Ishikawa (cell line): ENCODE measurements around the gene DOK1.

ENCODE experiments used
- CEBPB ChIP-seq: IDR thresholded peaks from 2 replicates; pipeline ENCODE4 v1.6.1; 2012
- CREB1 ChIP-seq: IDR thresholded peaks from 2 replicates; pipeline ENCODE4 v1.6.1; 2012; ENCODE audit warnings: low read depth
- EGR1 ChIP-seq: IDR thresholded peaks from 2 replicates; pipeline ENCODE4 v1.6.1; 2012
- EP300 ChIP-seq: IDR thresholded peaks from 2 replicates; pipeline ENCODE4 v1.6.1; 2012; ENCODE audit warnings: borderline replicate concordance
- FOXM1 ChIP-seq: IDR thresholded peaks from 2 replicates; pipeline ENCODE4 v1.6.1; 2012; ENCODE audit warnings: low read depth, borderline replicate concordance
- MAX ChIP-seq: IDR thresholded peaks from 2 replicates; pipeline ENCODE4 v1.6.1; 2012
- NFIC ChIP-seq: IDR thresholded peaks from 2 replicates; pipeline ENCODE4 v1.6.1; 2012
- RAD21 ChIP-seq: IDR thresholded peaks from 2 replicates; pipeline ENCODE4 v1.6.1; 2012; ENCODE audit warnings: low read depth
- REST ChIP-seq: IDR thresholded peaks from 2 replicates; pipeline ENCODE4 v1.6.1; 2012; ENCODE audit warnings: low read depth, mild to moderate bottlenecking
- TAF1 ChIP-seq: IDR thresholded peaks from 2 replicates; pipeline ENCODE4 v1.6.1; 2012; ENCODE audit warnings: low read depth, mild to moderate bottlenecking
- TCF12 ChIP-seq: IDR thresholded peaks from 2 replicates; pipeline ENCODE4 v1.6.1; 2012; ENCODE audit warnings: low read depth
- TEAD4 ChIP-seq: IDR thresholded peaks from 2 replicates; pipeline ENCODE4 v1.6.1; 2012
- USF1 ChIP-seq: IDR thresholded peaks from 2 replicates; pipeline ENCODE4 v1.6.1; 2012
- YY1 ChIP-seq: IDR thresholded peaks from 2 replicates; pipeline ENCODE4 v1.6.1; 2012; ENCODE audit warnings: low read depth
- ZBTB7A ChIP-seq: IDR thresholded peaks from 2 replicates; pipeline ENCODE4 v1.6.1; 2012; ENCODE audit warnings: low read depth

DOK1 gene

GRCh38 chr2:74558284-74559230, 4.0 kb downstream of the DOK1 start:
- no peak for TF ChIP-seq CREB1
- TF ChIP-seq REST, result no peak
- TF ChIP-seq YY1, result no peak
- TF ChIP-seq ZBTB7A, result no peak
- TF ChIP-seq NFIC, result no peak
- TF ChIP-seq MAX, result no peak
- no peak for TF ChIP-seq EP300
- no peak for TF ChIP-seq CEBPB
- no peak for TF ChIP-seq EGR1
- TF ChIP-seq TCF12, result no peak
- TF ChIP-seq USF1, result no peak
- no peak for TF ChIP-seq FOXM1
- no peak for TF ChIP-seq TAF1
- no peak for TF ChIP-seq TEAD4
- TF ChIP-seq RAD21, result no peak

DNA sequence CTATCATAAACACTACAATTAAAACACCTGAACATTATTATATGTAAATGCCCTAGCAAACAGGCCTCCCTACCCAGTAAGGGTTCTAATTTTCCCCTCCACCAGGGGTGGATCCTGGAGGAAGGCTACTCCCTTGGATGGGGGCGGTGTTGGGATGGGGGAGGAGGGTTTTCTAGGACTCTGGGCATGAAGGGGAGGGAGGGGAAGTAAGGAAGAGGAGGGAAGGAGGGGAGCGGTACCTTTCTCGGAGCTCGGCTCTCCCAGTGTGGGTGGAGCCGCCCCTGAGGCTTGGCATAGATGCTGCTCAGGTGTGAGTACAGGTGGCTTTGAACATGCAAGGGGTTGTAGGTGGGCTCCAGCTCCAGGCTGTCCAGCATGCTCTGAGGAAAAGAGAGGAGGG, 5.4 kb downstream of the DOK1 start:
- TF ChIP-seq YY1 (no peak), ZBTB7A (no peak), USF1 (no peak), NFIC (no peak), RAD21 (no peak), EP300 (no peak)

GRCh38 chr2:74560591-74560990, 6.1 kb downstream of the DOK1 start:
- TF ChIP-seq MAX, result no peak
- TF ChIP-seq TEAD4, result peak; percentile 58; the same call in 1 of the 2 replicates

DNA sequence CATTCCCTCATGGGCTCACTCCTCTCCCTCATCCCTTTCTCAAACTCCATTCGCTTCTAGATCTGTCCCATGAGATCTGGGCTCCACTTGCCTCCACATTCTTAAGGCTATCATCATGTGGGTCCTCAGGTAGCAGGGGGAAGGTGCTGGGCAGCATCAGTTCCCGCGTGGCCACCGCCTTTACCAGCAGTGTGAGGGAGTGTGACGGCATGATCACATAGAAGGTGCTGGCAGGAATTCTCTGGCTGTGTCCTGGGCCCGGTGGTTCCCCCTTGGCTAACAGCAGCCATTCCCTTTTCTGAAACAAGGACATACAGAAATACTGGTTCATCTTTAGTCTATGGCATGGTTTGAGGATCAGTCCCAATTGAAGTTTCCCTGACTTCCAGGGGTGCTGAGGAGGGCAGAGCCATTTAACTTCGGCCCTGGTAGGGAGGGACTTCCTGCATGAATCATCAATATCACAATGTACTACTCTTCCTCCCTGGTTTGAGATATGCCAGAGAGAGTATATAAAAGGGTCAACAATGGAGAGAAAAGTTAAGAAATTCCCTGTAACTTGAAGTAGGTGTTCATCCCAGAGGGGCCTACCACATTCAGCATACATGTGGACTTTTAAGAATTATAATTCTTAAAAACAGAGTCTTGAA, 7.7 kb downstream of the DOK1 start:
- no peak for TF ChIP-seq NFIC
- no peak for TF ChIP-seq CEBPB
- no peak for TF ChIP-seq TAF1
- no peak for TF ChIP-seq TEAD4
- TF ChIP-seq REST, result no peak
- TF ChIP-seq EGR1, result no peak
- TF ChIP-seq USF1, result no peak
- no peak for TF ChIP-seq EP300
- no peak for TF ChIP-seq ZBTB7A
- no peak for TF ChIP-seq YY1
- TF ChIP-seq MAX, result no peak
- no peak for TF ChIP-seq FOXM1
- no peak for TF ChIP-seq TCF12
- TF ChIP-seq CREB1, result no peak
- TF ChIP-seq RAD21, result no peak

DNA sequence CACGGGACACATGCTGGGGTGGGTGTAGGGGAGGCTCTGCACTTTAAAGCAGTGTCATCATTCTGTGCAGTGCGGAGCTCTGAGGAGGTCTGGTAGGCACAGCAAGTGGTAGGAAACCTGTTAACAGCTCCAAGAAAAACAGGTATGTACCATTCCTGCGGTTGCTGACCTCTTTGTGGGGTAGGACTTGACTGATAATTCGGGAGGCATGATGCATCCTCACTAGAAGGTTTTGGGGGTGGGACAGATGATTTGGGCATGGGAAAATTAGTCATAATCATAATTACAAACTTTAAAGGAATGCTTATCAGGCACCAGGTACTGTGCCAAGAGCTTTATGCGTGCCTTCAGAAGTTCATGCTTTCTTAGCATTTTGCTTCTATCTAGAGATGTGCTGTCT, 9.7 kb downstream of the DOK1 start:
- TF ChIP-seq FOXM1 (no peak), TAF1 (no peak), TCF12 (no peak), TEAD4 (no peak), REST (no peak), ZBTB7A (no peak), RAD21 (no peak), CREB1 (no peak), EP300 (no peak), USF1 (no peak), CEBPB (no peak)
